CD4-positive, alpha-beta T cell treated with Interferon gamma for 1 hour (primary cell): ENCODE results near the gene PUM1.
"Not testable (repeated sequence)": the region's sequence is repeated elsewhere in the genome, so short reads cannot be mapped to it uniquely, and the experiment has no call there.

Experiments
- DNase-seq: peaks from one replicate; pipeline ENCODE4 v3.0.0-alpha.2; 2020

Gene PUM1

GRCh38 chr1:31065310-31066217 lies at the start of gene PUM1:
PUM1 (minus strand) TSS chr1:31065717; CDS start chr1:31059566, 6,151 bp downstream.
- peak; percentile 99 for DNase-seq

GRCh38 chr1:31112266-31112935 lies 46.9 kb upstream of the PUM1 start:
- DNase-seq: no peak

- no peak for DNase-seq
Measured at GRCh38 chr1:31111290-31111951, 45.9 kb upstream of the PUM1 start.

GRCh38 chr1:31110846-31111245 lies 45.3 kb upstream of the PUM1 start:
- no peak for DNase-seq

- DNase-seq: no peak
Measured at GRCh38 chr1:31108861-31109260, 43.3 kb upstream of the PUM1 start.

- DNase-seq: no peak
Measured at GRCh38 chr1:31105646-31106045, 40.1 kb upstream of the PUM1 start.

GRCh38 chr1:31102501-31102950 lies 37.0 kb upstream of the PUM1 start:
- no peak for DNase-seq

DNA sequence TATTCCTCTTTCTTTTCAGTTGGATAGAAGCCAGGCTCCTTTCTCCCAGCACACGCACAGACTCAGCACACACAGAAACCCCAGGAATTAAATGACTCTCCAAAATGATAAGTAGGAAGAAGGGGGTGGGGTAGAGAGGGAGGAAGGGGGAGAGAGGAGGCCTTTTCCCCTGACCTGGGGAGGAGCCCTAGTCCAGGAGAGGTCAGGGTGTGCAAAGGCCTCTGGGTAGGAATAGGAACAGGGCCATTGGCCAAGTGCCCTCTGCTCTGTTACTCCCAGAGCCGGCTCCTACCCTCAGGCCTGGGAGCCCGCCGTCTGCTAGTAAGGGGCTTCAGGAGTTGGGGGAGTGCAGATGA lies 35.6 kb upstream of the PUM1 start:
- no peak for DNase-seq

DNA sequence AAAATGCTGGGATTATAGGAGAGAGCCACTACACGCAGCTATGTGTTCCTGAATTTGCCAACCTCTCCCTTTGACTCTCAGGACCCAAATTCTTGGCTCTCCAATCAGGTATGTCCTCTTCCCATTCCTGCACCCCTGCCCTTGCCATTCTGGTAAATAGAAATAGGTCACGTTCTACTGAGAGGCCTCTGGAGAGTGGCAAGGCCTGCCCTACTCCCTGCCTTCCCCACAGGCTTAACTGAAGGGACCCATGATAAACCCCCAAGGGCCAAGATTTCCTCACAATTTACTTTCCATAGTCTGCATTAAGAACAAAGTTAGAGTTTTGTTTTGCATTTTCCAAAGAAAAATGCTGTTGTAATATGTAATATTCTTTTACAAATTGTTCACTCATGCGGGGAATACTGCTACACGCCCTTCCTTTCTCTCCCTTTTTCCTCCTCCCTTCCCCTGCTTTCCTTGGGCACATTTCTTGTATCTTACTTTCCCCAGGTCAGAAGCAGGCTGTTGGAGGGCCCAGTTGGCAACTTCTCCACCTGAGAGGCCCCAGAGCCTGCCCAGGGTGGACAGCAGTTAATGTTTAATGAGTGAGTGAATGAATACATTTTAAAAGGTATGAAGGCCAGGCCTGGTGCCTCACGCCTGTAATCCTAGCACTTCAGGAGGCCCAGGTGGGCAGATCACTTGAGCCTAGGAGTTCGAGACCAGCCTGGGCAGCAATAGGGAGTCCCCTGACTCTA lies 33.9 kb upstream of the PUM1 start:
- no peak for DNase-seq

DNA sequence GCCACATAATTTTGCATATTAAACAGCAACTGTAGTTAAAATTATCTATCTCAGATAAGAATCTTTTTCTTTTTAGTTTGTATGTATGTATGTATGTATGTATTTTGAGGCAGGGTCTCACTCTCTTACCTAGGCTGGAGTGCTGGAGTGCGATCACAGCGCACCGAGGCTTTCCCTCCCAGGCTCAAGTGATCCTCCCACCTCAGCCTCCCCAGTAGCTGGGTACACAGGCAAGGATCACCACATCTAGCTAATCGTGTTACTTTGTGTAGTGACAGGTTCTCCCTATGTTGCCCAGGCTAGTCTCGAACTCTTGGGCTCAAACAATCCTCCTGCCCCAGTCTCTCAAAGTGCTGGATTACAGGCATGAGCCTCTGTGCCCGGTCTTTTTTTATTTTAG lies 30.5 kb upstream of the PUM1 start:
- no peak for DNase-seq

DNA sequence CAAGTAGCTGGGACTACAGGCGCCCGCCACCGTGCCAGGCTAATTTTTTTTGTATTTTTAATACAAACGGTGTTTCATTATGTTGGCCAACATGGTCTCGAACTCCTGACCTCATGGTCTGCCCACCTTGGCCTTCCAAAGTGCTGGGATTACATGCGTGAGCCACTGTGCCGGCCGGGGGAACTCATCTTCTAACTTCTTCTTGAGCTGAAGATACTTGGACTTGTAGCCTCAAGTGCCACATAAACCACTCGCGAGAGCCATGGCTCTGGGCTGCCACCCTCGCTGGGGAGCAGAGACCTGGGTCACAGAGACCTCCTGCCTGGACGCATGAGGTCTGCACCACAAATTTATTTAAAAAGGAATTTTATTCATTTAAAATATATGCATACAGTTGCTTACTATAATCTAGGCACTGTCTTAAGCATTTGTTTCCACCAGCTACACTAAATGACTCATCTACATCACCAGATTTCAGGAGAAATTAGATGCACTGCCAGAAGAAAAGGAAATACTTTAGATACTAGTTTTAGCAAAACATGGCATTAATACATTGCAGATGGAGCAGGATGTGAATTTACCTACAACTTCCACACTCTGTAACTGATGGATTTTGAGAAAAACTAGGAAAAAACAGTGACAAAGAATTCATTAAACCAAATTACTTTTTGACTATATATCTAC lies 29.9 kb upstream of the PUM1 start:
- DNase-seq: no peak

DNA sequence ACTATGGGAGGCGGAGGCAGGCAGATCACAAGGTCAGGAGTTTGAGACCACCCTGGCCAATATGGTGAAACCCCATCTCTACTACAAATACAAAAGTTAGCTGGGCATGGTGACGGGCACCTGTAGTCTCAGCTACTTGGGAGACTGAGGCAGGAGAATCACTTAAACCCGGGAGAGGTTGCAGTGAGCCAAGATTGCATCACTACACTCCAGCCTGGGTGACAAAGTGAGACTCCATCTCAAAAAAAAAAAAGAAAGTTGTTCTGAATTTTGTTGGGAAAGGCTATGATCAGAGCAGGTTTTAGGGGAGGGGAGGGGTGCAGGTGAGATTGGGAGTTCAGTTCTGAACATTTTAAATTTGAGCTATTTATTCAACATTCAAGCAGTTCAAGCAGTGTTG lies 22.6 kb upstream of the PUM1 start:
- not testable (repeated sequence) for DNase-seq

- no peak for DNase-seq
Measured at GRCh38 chr1:31084782-31085569, 19.5 kb upstream of the PUM1 start.

GRCh38 chr1:31082385-31082784 lies 16.9 kb upstream of the PUM1 start:
- no peak for DNase-seq

DNA sequence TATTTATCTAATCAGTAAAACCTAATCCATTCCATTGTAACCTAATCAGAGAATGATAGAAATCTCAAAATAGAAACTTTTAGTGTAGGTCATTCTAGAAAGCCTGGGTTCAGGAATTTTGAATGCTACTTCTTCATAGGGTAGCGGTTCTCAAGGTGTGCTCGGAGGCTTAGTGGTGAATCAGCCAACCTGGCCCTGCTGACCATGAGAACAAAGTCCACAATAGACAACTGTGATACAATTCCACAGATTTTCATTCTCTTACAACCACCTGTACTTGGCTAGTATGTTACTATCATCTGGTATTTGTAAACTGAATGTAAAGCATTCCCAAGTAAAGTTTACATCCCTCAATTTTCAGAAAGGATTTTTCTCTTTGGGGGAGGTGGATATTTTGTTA lies 7.5 kb upstream of the PUM1 start:
- DNase-seq: no peak

GRCh38 chr1:31072304-31072746 lies 6.8 kb upstream of the PUM1 start:
- no peak for DNase-seq

GRCh38 chr1:31069392-31069791 lies 3.9 kb upstream of the PUM1 start:
- DNase-seq: no peak

- no peak for DNase-seq
Measured at GRCh38 chr1:31064718-31065309, 703 bp downstream of the PUM1 start.

DNA sequence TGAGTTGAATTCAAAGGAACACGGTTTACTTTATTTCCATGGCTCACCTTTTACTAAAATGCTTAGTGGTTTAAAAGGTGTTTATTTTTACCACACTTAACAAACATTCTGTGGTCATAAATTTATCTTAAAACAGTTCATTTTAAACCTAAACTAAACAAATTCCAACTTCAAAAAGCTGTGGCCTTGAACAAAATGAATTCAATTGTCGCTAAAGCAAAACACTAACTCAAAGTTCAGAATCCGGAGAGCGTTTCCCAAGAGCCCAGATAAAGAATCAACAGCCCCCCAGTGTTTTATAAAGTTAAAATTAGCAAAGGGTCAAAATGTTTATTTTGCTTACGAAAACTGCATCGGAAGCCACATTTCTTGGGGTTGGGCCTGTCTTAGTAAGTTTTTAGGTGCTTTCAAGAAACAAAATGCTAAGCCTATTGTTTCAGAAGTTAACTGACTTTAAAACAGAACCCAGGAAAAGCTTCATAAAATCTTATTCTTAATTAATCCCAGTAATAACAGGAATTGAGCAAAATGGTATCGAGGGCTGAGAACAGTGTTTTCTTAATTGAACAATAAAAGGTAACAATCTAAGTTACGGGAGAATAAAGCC lies 1.3 kb downstream of the PUM1 start:
- DNase-seq: no peak

- no peak for DNase-seq
Measured at GRCh38 chr1:31063631-31064030, 1.9 kb downstream of the PUM1 start.
